ENCODE measurements around the gene DTL.

DTL gene

DNA sequence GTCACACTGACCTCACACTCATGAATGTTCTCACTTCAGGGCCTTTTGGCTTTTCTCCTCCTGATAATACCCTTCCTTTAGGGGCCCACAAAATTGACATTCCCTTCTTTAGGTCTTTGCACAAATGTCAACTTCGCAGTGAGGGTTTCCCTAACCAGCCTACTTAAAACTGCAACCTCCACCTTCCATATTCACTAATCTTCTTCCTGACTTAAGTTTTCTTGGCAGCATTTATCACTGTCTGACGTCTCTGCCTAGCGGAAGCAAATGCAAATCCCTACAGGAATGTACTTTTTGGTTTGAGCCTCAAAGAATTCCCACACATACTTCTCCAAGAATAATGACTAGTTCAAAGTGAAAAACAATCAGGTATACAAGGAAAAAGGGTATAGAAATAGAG, 33.0 kb upstream of the DTL start:
- Histone ChIP-seq H3K79me2 (ENCODE audit: control insufficient read depth, low read length) (no peaks in the 10 kb centered on the region), H3K4me2 (ENCODE audit: low read length) (no peak overlapping the region), H4K20me1 (ENCODE audit: control insufficient read depth, insufficient read depth, low read depth, low read length) (no peaks in the 10 kb centered on the region), H3F3A (ENCODE audit: control insufficient read depth, insufficient read depth) (no peaks in the 10 kb centered on the region), H3K9me3 (ENCODE audit: control insufficient read depth, insufficient read depth, low read length) (no peaks in the 10 kb centered on the region), H3K4me1 (ENCODE audit: control insufficient read depth, low read length) (no peaks in the 10 kb centered on the region), H3K27me3 (ENCODE audit: control insufficient read depth, low read length) (no peaks in the 10 kb centered on the region), H3K27ac (ENCODE audit: low read depth, low read length) (no peak overlapping the region), H3K9me2 (replicated peaks; ENCODE audit: control insufficient read depth, low read length) (no peaks in the 10 kb centered on the region), H3K36me3 (ENCODE audit: control insufficient read depth, low read length) (peaks cover 45% of the 10 kb centered on the region), H3K4me3 (ENCODE audit: low read length) (no peak overlapping the region)
- TF ChIP-seq, protein P1, sequence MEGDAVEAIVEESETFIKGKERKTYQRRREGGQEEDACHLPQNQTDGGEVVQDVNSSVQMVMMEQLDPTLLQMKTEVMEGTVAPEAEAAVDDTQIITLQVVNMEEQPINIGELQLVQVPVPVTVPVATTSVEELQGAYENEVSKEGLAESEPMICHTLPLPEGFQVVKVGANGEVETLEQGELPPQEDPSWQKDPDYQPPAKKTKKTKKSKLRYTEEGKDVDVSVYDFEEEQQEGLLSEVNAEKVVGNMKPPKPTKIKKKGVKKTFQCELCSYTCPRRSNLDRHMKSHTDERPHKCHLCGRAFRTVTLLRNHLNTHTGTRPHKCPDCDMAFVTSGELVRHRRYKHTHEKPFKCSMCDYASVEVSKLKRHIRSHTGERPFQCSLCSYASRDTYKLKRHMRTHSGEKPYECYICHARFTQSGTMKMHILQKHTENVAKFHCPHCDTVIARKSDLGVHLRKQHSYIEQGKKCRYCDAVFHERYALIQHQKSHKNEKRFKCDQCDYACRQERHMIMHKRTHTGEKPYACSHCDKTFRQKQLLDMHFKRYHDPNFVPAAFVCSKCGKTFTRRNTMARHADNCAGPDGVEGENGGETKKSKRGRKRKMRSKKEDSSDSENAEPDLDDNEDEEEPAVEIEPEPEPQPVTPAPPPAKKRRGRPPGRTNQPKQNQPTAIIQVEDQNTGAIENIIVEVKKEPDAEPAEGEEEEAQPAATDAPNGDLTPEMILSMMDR (IDR thresholded peaks at IDR 0.05; ENCODE audit: low read depth, low read length, poor library complexity, severe bottlenecking) = no peak
- no peak for TF ChIP-seq EZH2phosphoT487 (IDR thresholded peaks at IDR 0.05; ENCODE audit: borderline replicate concordance, low read length)

DNA sequence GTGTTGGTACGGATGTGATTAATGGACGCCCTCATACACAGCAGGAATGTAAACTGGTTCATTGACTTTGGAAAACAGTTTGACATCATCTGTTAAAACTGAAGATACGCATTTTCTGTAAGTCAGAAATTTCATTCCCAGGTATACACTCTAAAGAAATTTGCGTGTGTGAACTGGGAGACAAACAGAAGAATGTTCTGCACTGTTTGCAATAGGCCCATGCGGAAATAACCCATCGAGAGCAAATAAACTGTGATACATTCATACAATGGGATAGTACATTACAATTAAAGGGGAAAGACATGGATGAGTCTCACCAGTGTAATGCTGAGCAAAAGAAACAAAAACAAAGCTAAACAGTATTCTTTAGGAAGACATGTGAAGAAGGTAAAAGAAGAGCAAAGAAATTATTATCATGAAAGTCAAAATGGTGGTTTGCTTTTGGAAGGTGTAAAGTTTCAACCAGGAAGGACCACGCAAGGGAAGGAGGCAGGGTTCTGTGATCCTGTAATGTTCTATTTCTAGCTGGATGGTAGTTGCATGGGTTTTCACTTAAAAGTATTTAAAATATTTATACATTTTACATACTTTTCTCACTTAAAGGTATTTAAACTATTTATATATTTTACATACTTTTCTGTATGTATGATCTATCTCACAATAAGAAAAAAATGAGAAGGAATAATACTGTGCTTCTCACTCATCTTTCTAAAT, 30.5 kb upstream of the DTL start:
- Histone ChIP-seq H3K27me3 (ENCODE audit: control insufficient read depth, low read length) (no peaks in the 10 kb centered on the region), H3F3A (ENCODE audit: control insufficient read depth, insufficient read depth) (no peaks in the 10 kb centered on the region), H3K36me3 (ENCODE audit: control insufficient read depth, low read length) (peaks cover 55% of the 10 kb centered on the region), H4K20me1 (ENCODE audit: control insufficient read depth, insufficient read depth, low read depth, low read length) (no peaks in the 10 kb centered on the region), H3K9me3 (ENCODE audit: control insufficient read depth, insufficient read depth, low read length) (no peaks in the 10 kb centered on the region), H3K4me3 (ENCODE audit: low read length) (no peak overlapping the region), H3K4me2 (ENCODE audit: low read length) (no peak overlapping the region), H3K9me2 (replicated peaks; ENCODE audit: control insufficient read depth, low read length) (no peaks in the 10 kb centered on the region), H3K79me2 (ENCODE audit: control insufficient read depth, low read length) (no peaks in the 10 kb centered on the region), H3K4me1 (ENCODE audit: control insufficient read depth, low read length) (no peaks in the 10 kb centered on the region), H3K27ac (ENCODE audit: low read depth, low read length) (no peak overlapping the region)
- TF ChIP-seq EZH2phosphoT487 (IDR thresholded peaks at IDR 0.05; ENCODE audit: borderline replicate concordance, low read length) = no peak
- TF ChIP-seq, protein P1 (IDR thresholded peaks at IDR 0.05; ENCODE audit: low read depth, low read length, poor library complexity, severe bottlenecking) = no peak

DNA sequence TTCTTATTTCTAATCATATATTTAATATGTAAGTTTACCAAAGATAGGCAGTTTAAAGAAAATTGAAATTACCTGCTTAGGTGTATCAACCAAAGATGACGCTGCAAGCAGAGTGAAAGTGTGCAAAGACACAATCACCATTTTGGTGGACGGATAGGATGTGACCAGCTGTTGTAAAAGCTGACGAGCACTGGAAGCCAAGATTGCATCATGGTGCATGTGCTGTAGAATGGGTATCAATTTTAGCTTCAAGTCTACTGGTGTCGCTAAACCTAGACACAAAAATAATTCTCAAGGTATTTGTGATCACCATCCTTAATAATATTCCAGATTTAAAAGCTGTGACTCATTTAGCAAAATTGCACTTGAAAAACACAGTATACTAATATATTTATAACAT, 28.4 kb upstream of the DTL start:
- Histone ChIP-seq H3F3A (ENCODE audit: control insufficient read depth, insufficient read depth) (no peaks in the 10 kb centered on the region), H3K9me3 (ENCODE audit: control insufficient read depth, insufficient read depth, low read length) (no peaks in the 10 kb centered on the region), H3K4me3 (ENCODE audit: low read length) (no peak overlapping the region), H3K27me3 (ENCODE audit: control insufficient read depth, low read length) (no peaks in the 10 kb centered on the region), H3K79me2 (ENCODE audit: control insufficient read depth, low read length) (no peaks in the 10 kb centered on the region), H3K36me3 (ENCODE audit: control insufficient read depth, low read length) (peaks cover 58% of the 10 kb centered on the region), H4K20me1 (ENCODE audit: control insufficient read depth, insufficient read depth, low read depth, low read length) (no peaks in the 10 kb centered on the region), H3K4me1 (ENCODE audit: control insufficient read depth, low read length) (no peaks in the 10 kb centered on the region), H3K27ac (ENCODE audit: low read depth, low read length) (no peak overlapping the region), H3K9me2 (replicated peaks; ENCODE audit: control insufficient read depth, low read length) (no peaks in the 10 kb centered on the region), H3K4me2 (ENCODE audit: low read length) (no peak overlapping the region)
- no peak for TF ChIP-seq EZH2phosphoT487 (IDR thresholded peaks at IDR 0.05; ENCODE audit: borderline replicate concordance, low read length)
- TF ChIP-seq, protein P1 (IDR thresholded peaks at IDR 0.05; ENCODE audit: low read depth, low read length, poor library complexity, severe bottlenecking) = no peak

Measured in DOHH2 (cell line).